ENCODE measurements around the gene BTK.

BTK gene

DNA sequence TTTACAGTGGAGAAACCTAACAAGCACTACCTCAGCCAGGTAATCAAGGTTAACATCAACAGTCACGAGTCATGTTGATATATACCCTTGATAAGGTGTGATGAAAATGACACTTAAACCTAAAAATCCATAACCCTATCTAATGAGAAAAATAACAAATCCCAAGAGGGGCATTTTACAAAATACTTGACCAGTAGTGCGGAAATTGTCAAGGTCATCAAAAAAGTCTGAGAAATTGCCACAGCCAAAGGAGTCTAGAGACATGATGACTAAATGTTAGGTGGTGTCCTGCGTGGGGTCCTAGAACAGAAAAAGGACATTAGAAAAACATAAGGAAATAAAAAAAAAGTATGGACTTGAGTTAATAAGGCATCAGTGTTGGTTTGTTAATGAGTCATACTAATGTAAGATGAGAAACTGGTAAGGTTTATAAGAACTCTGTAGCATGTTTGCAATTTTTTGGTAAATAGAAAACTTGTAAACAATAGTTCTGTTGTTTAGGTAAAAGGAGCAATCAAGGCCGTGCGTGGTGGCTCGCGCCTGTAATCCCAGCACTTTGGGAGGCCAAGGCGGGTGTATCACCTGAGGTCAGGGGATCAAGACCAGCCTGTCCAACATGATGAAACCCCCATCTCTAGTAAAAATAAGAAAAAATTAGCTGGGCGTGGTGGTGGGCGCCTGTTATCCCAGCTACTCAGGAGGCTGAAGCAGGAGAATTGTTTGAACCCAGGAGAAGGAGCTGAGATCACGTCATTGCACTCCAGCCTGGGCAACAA is 7.7 kb upstream of the BTK start:
- no peak for DNase-seq (ENCODE audit: low read depth)

GRCh38 chrX:101391831-101392230 is 5.8 kb upstream of the BTK start:
- DNase-seq (ENCODE audit: low read depth), result no peak

DNA sequence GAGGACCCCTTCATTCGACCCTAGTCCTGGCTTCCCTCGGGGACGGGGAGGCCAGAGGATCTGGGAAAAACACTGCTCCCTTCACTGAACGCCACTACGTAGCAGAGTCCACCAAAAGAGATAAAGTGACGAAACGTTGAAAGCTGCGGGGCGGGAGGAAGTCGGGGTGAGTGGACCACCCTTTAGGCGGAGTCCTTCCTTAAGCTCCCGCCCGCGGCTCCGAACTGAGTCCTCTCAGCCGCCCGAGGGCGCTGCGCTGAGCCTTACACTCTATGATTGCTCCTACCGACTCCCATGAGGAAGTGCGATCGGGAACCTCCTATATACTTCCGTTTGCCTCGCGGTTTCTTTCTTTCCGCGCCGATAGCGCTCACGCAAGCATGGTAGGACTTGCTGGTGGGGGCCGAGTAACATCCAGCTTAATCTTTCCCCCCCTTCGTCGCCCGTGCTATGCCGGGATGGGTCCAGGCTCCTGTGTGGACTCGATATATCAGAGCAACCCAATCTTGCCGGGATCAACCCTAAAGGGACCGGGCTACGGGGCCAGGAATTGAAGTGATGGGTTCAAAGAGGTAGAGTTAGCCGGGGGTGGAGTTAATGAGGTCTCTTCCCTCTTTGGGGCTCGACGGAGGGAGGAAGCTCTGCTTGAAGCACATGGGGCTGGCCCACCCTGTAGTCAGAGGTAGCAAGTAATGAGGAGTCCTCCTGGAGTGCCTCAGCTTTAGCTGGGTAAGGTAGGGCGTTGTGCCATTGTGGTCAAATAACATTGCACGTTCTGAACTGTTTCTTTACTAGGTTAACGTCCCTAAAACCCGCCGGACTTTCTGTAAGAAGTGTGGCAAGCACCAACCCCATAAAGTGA is 4.9 kb upstream of the BTK start, which contains the start of gene RPL36A:
RPL36A (plus strand) TSS at position 348 of the 862 bp plus-strand sequence; CDS start at position 381, 33 bp downstream.
- DNase-seq (ENCODE audit: low read depth), result peak; percentile 88

GRCh38 chrX:101388604-101389003 is 2.6 kb upstream of the BTK start:
- no peak for DNase-seq (ENCODE audit: low read depth)

DNA sequence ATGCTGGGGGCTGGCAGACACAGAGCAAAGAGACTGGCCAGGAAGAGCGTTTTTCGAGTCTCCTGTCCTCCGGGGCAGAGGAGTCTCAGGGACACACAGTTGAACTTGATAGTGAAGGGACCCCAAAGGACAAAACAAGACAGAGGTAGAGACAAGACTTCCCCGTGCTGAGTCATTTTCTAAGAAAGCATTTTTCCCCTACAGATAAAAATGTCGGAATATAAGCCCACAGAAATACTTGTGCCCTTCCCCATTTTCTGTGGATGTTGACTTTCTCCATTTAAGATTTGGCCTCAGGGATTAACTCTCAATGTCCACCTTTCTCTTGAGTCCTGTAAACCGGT is 523 bp upstream of the BTK start:
- DNase-seq (ENCODE audit: low read depth), result no peak

DNA sequence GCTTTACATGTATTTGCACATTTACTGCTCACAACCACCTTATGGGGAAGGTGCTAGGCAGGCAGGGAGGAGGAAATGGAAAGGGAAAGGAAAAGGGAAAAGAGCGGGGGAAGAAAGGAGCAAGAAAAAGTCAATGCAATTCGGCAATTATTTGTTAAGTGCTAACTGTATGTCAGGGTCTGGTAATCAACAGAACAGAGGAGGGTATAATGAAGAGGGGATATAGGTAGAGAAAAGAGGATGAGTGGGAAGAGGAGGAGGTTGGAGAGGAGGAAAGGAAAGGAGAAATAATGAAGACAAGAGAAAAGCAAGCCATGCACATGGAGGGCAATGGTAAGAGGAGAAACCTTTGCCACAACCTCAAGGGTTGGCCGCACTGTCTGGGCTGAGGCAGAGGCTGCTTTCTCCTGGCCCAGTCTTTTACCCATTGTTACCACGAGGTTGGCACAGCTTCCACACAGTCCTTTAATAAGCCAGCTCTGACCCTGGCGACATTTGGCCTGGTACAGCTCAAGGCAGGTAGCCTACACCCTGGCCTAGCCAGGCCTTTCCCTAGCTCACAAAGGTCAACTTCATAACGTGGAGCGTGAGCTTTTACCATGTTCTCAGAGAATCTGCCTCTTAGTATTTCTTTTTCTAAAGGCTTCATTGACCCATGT is 836 bp downstream of the BTK start:
- no peak for DNase-seq (ENCODE audit: low read depth)

DNA sequence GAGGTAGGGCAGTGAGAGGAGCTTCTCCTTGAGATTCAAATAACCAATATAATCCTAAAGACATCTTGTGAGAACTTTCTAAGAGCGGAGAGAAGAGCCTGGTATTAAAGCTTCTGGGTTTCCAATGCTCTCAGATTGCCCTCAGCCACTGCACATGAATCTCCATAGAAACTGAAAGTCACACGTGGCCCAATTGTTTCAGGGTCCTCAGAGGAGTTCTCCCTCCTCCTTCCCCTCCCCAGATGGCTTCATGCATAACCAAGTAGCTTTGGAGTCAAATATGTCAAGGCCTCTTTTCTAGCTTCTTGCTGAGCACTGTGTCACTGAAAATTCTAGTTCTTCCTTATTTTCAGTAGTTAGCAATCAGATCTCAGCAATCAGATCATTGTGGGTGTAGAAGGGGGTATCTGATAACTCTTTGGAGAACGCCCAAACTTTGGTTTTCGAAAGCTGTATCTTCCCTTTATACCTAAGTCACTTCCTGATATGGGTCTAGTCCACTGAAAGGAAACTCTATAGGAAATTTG is 2.2 kb downstream of the BTK start:
- no peak for DNase-seq (ENCODE audit: low read depth)

DNA sequence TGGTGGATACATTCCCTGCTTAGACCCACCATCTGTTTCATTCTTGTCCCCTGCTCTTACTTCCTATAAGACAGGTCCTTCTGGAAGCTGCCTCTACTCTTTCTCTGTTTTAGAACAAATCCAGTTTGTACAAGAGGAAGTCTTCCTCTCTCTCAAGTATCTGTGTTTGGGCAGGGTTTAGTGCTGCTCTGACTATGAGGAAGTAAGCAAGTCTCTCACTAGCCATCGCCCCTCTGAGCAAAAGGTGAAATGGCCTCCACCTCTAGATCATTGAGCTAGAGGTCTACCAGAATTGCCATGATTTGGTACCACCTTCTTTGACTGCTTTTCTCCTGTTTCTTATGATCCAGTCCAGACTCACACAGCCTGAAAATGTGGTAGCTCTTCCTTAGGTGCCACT is 8.4 kb downstream of the BTK start:
- DNase-seq (ENCODE audit: low read depth), result no peak

- no peak for DNase-seq (ENCODE audit: low read depth)
Observed at GRCh38 chrX:101370888-101371504, 15.0 kb downstream of the BTK start.

- DNase-seq (ENCODE audit: low read depth), result no peak
Observed at GRCh38 chrX:101369687-101370086, 16.3 kb downstream of the BTK start.

DNA sequence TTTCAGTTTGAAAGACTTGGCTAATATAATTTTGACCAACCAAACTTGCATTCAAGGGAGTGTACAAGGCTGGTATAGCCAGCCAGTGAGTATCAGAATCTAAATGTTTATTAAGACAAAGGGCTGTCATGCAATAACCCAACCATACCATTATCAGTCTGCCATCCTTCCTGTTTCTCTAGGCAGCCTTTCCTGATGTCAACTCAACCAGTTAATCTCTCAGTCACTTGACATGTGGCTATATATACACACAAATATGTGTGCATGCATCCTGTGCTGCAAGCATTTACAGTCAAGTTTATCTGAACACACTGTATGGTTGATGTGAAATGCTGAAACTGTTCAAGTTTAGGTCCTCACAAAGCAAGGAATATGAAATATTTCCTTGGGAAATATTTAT is 17.2 kb downstream of the BTK start:
- no peak for DNase-seq (ENCODE audit: low read depth)

GRCh38 chrX:101365301-101365795 is 20.6 kb downstream of the BTK start:
- DNase-seq (ENCODE audit: low read depth), result no peak

- no peak for DNase-seq (ENCODE audit: low read depth)
Observed at GRCh38 chrX:101362757-101363156, 23.2 kb downstream of the BTK start.

DNA sequence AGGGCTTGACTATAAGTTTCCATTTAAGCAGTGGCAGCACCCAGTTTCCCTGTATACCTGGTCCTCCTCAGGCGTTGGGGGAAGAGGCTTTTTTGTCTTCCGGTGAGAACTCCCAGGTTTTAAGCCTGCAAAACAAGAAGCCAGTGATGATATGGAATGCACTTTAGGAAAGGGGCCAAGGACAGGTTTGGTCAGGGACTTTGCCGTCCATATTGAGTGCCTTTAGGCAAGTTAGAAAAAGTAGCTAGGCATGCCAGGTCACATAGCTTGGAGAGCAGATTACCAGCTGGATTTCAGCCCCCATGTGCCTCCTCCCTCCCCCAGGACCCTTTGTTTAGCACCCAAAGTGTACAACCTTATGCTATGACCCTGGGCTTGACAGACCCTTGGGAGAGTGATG is 23.9 kb downstream of the BTK start:
- DNase-seq (ENCODE audit: low read depth), result no peak

- no peak for DNase-seq (ENCODE audit: low read depth)
Observed at GRCh38 chrX:101360390-101360789, 25.6 kb downstream of the BTK start.

DNA sequence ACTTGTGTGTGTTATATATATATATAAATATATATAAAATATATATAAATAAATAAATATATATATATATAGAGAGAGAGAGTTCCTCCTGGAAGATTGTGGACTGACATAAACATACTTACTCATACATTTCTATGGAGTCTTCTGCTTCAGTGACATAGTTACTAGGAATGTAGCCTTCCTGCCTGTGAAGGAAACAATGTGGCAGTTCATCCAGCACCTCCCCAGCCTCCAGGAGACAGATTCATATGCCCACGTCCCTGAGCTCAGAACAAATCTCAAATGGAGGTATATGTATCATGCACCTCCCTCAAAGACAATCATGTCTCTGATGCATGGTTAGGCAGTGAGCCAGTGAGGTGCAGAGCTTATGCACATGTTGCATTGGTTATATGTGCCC is 26.0 kb downstream of the BTK start:
- DNase-seq (ENCODE audit: low read depth), result no peak

DNA sequence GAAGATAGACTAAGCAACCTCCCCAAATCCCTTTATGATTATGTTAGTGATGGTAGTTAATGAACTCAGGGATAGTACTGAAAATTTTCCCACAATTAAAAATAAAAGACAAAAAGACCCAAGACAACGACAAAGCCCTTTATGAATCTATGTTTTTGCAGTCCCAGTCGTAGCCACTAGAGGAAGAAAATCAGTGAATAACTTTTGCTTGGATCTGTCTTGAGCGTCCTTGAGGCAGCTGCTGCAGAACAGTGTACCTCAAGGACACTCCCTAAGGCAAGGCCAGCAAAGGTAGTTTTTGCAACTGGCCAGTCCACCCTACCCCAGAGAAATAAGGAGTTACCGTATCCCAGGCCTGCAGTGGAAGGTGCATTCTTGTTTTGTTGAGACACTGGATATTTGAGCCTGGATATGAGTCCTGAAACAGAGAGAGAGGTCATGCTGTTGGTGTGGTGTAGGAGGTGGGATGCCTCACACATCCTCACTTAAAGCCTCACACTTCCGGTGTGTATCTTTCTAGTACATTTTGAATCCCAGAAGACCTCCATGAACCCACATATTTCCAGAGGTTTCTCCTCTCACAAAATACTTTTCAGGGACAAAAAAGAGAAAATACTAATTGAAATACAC is 28.7 kb downstream of the BTK start:
- no peak for DNase-seq (ENCODE audit: low read depth)

GRCh38 chrX:101349193-101349562 is 36.8 kb downstream of the BTK start:
- DNase-seq (ENCODE audit: low read depth), result no peak

DNA sequence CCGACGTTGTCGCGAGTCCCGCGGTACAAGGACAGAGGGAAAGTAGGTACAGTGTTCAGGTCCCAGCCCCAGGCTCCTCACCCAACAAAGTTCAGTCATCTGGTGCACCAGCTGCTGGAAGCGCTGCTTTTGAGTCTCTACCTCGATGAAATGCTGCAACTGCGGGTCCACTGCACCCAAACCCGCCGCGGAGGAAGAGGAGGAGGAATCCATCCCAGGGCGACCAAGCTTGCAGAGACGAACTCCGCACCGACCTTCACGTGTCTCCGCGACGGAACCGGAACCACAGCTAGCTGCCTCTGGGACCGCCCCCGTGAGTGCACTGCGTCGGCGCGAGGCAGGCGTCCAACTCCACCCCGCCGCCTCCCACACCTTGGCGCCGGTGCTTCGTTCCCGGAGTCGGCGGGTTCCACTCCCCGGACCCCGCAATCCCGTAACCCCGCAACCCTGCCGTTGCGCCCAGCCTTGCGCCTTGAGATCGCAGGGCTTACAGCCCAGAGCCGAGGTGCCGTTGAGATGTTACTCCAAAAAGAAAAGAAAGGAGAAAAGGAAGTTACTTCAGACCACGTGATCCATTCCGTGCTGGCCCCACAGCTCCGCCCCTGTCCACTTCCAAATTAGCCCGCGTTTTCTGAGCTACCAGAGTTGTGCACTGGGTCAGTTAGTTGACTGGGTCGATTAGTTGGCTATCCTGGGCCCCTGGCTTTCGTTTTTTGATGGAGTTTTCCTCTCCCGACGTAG is 37.4 kb downstream of the BTK start, which contains the start of gene TIMM8A:
TIMM8A (minus strand) TSS at position 291 of the 741 bp plus-strand sequence; CDS start at position 213, 78 bp downstream.
- peak; percentile 30 for DNase-seq (ENCODE audit: low read depth)

DNA sequence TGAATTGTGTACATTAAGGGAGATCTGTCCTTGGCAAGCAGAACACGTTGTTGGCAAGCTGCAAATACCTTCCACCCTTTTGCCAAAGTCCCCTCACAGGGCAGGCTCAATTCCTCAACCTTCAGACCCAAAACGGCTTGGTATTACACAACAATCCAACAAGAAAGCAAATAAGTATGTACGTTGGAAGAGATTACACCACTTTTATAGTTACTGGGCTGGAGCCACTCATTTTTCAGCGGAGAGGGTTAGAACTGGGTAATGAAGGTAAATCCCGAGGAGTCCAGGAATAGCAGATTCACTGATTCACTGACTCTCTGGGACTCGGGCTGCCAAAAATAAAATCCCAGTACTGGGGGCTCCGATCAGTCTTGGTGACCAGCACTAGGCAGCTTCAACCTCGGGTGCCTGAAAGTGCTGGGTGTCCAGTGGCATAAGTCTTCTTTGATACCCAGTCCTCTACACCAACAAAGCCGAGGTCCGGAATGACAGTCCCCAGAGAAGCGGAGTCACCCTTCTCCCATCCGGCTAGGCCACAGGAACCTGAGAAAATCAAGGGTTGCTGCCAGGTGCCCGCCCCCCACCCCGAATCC is 38.0 kb downstream of the BTK start:
- DNase-seq (ENCODE audit: low read depth), result peak; percentile 1

Data from fibroblast of the conjunctiva (primary cell).